ENCODE data around the gene ANKRD17. TPM values are rescaled to one million over a fixed set of nuclear protein-coding genes. Genes with fewer than 3 reads are reported as not detected.

Gene ANKRD17
- total RNA-seq, 1 donor from 2014 or later = 55.5 TPM

- no peak for TF ChIP-seq POLR2A (IDR thresholded peaks at IDR 0.05)
- no peak for TF ChIP-seq POLR2AphosphoS5 (IDR thresholded peaks at IDR 0.05; ENCODE audit: insufficient read depth in 1 of 2, low read depth in 1 of 2)
- TF ChIP-seq CTCF (IDR thresholded peaks at IDR 0.05) = no peak
- H3K4me1 ChIP-seq = no peaks in the 10 kb centered on the region
- no peaks in the 10 kb centered on the region for H3K36me3 ChIP-seq
- H3K9me3 ChIP-seq = no peaks in the 10 kb centered on the region
- intact Hi-C loops (cut with DNase I) = no loop called here
- H3K27me3 ChIP-seq = no peaks in the 10 kb centered on the region
- no peak for DNase-seq (ENCODE audit: extremely low spot score in 2 of 2)
- no peak overlapping the region for H3K27ac ChIP-seq
- H3K4me3 ChIP-seq = no peak overlapping the region
These were observed 61.4 kb downstream of the ANKRD17 start for GRCh38 chr4:73197220-73197619.

GRCh38 chr4:73194064-73194463 is 64.5 kb downstream of the ANKRD17 start:
- intact Hi-C loops (cut with DNase I) = no loop called here
- no peaks in the 10 kb centered on the region for H3K4me1 ChIP-seq
- no peaks in the 10 kb centered on the region for H3K9me3 ChIP-seq
- H3K4me3 ChIP-seq = no peak overlapping the region
- H3K36me3 ChIP-seq = no peaks in the 10 kb centered on the region
- no peak overlapping the region for H3K27ac ChIP-seq
- no peaks in the 10 kb centered on the region for H3K27me3 ChIP-seq
- DNase-seq (ENCODE audit: extremely low spot score in 2 of 2) = no peak
- TF ChIP-seq POLR2A (IDR thresholded peaks at IDR 0.05) = no peak
- TF ChIP-seq POLR2AphosphoS5 (IDR thresholded peaks at IDR 0.05; ENCODE audit: insufficient read depth in 1 of 2, low read depth in 1 of 2) = no peak
- no peak for TF ChIP-seq CTCF (IDR thresholded peaks at IDR 0.05)

- H3K4me3 ChIP-seq = no peak overlapping the region
- intact Hi-C loops (cut with DNase I) = no loop called here
- no peaks in the 10 kb centered on the region for H3K27me3 ChIP-seq
- no peaks in the 10 kb centered on the region for H3K4me1 ChIP-seq
- no peaks in the 10 kb centered on the region for H3K36me3 ChIP-seq
- no peaks in the 10 kb centered on the region for H3K9me3 ChIP-seq
- H3K27ac ChIP-seq = no peak overlapping the region
- no peak for DNase-seq (ENCODE audit: extremely low spot score in 2 of 2)
- TF ChIP-seq POLR2AphosphoS5 (IDR thresholded peaks at IDR 0.05; ENCODE audit: insufficient read depth in 1 of 2, low read depth in 1 of 2) (no peak), CTCF (IDR thresholded peaks at IDR 0.05) (no peak), POLR2A (IDR thresholded peaks at IDR 0.05) (no peak)
These were observed 64.9 kb downstream of the ANKRD17 start for GRCh38 chr4:73193659-73194058.

GRCh38 chr4:73193155-73193554 is 65.4 kb downstream of the ANKRD17 start:
- H3K4me1 ChIP-seq = no peaks in the 10 kb centered on the region
- H3K9me3 ChIP-seq = no peaks in the 10 kb centered on the region
- TF ChIP-seq CTCF (IDR thresholded peaks at IDR 0.05) (no peak), POLR2AphosphoS5 (IDR thresholded peaks at IDR 0.05; ENCODE audit: insufficient read depth in 1 of 2, low read depth in 1 of 2) (no peak), POLR2A (IDR thresholded peaks at IDR 0.05) (no peak)
- no peak for DNase-seq (ENCODE audit: extremely low spot score in 2 of 2)
- no peak overlapping the region for H3K27ac ChIP-seq
- intact Hi-C loops (cut with DNase I) = no loop called here
- H3K27me3 ChIP-seq = no peaks in the 10 kb centered on the region
- no peaks in the 10 kb centered on the region for H3K36me3 ChIP-seq
- H3K4me3 ChIP-seq = no peak overlapping the region

GRCh38 chr4:73189274-73189810 is 69.3 kb downstream of the ANKRD17 start:
- intact Hi-C loops (cut with DNase I) = no loop called here

More at GRCh38 chr4:73189274-73189810, 69.3 kb downstream of the ANKRD17 start:
- H3K27ac ChIP-seq = no peak overlapping the region
- H3K4me1 ChIP-seq = no peaks in the 10 kb centered on the region
- no peaks in the 10 kb centered on the region for H3K36me3 ChIP-seq
- H3K9me3 ChIP-seq = no peaks in the 10 kb centered on the region
- no peak for DNase-seq (ENCODE audit: extremely low spot score in 2 of 2)
- H3K4me3 ChIP-seq = no peak overlapping the region
- TF ChIP-seq CTCF (IDR thresholded peaks at IDR 0.05) (no peak), POLR2AphosphoS5 (IDR thresholded peaks at IDR 0.05; ENCODE audit: insufficient read depth in 1 of 2, low read depth in 1 of 2) (no peak), POLR2A (IDR thresholded peaks at IDR 0.05) (no peak)
- H3K27me3 ChIP-seq = no peaks in the 10 kb centered on the region

Measured in vagina (tissue), 2 donors.